IMR-90 (cell line): ENCODE results near the gene CFH.

ENCODE experiments used
- BHLHE40 ChIP-seq: fragments of 150-350 bp; IDR thresholded peaks from 2 replicates; pipeline ENCODE4 v1.6.1; 2016; ENCODE audit warnings: mild to moderate bottlenecking, low read depth, low read length
- CEBPB ChIP-seq: IDR thresholded peaks from 2 replicates; pipeline ENCODE4 v1.6.1; 2012; ENCODE audit warnings: low read depth, low read length, improper control_type of control experiment
- CTCF ChIP-seq: conservative IDR thresholded peaks from 2 replicates; pipeline ENCODE4 v1.5.1; 2012; ENCODE audit warnings: mild to moderate bottlenecking, low read depth, low read length, improper control_type of control experiment
- ELK1 ChIP-seq: fragments of 150-350 bp; IDR thresholded peaks from 2 replicates; pipeline ENCODE4 v1.6.1; 2016; ENCODE audit warnings: low read depth, mild to moderate bottlenecking, low read length, moderate library complexity, borderline replicate concordance
- FOS ChIP-seq: fragments of 150-350 bp; IDR thresholded peaks from 2 replicates; pipeline ENCODE4 v1.6.1; 2016; ENCODE audit warnings: low read depth, low read length
- MAFK ChIP-seq: IDR thresholded peaks from 2 replicates; pipeline ENCODE4 v1.6.1; 2012; ENCODE audit warnings: low read depth, low read length, improper control_type of control experiment
- MAZ ChIP-seq: IDR thresholded peaks from 2 replicates; pipeline ENCODE4 v1.6.1; 2012; ENCODE audit warnings: low read depth, mild to moderate bottlenecking, low read length, improper control_type of control experiment, moderate library complexity, borderline replicate concordance
- MXI1 ChIP-seq: IDR thresholded peaks from 2 replicates; pipeline ENCODE4 v1.6.1; 2012; ENCODE audit warnings: low read depth, mild to moderate bottlenecking, low read length, moderate library complexity, borderline replicate concordance
- POLR2A ChIP-seq: IDR thresholded peaks from 2 replicates; pipeline ENCODE4 v1.6.1; 2012; ENCODE audit warnings: mild to moderate bottlenecking, low read depth, low read length
- RAD21 ChIP-seq: IDR thresholded peaks from 2 replicates; pipeline ENCODE4 v1.6.1; 2012; ENCODE audit warnings: low read length, improper control_type of control experiment
- RCOR1 ChIP-seq: IDR thresholded peaks from 2 replicates; pipeline ENCODE4 v1.6.1; 2012; ENCODE audit warnings: mild to moderate bottlenecking, low read length, improper control_type of control experiment; ENCODE audit not compliant: insufficient replicate concordance
- SMC3 ChIP-seq: fragments of 150-350 bp; IDR thresholded peaks from 2 replicates; pipeline ENCODE4 v1.6.1; 2016; ENCODE audit warnings: low read depth, mild to moderate bottlenecking, antibody characterized with exemption, low read length, moderate library complexity
- TF ChIP-seq, protein P1 (sequence below): fragments of 150-350 bp; IDR thresholded peaks from 2 replicates; pipeline ENCODE4 v1.6.1; 2017; ENCODE audit warnings: mild to moderate bottlenecking, antibody characterized with exemption, low read length, low read depth

DNA sequence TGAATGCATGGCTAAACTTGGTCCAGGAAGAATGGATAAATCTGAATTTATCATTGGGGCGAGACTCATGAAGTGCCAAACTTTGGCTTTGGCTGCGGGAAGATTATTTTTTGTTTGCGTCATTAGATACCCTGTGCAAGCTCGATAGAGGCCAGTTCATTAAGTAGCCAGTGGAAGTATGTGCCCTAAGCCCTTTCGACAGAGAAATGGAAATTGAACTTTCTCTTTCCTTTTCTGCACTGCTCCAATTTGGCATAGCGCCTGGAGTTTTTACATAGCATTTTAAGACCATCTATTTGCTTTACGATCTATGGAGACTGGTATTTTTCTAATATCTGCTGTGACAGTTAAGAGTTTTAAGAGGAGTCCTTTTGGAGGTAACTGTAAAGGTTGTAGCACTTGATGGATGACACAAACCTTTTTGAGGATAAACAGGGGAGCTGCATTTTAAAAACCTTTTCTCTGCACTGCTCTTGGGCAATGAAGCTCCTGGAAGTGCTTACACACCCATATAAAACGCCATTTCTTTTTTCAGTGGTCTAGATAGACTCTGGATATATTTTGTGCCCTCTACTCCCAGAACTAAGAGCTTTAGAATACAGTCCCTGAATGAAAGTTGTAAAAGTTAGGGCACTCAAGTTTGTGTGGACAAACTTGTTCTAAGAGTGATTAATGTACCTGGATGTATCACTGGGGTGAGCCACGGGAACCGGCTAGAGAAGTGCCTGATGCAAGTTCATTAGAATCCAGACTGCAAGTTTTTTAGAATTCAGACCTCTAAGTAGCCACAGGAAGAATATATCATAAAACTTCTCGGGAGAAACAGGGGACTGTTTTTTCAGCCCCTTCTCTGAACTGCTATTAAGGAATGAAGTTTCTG is 81.5 kb downstream of the CFH start:
- TF ChIP-seq CTCF (no peak), SMC3 (no peak), POLR2A (no peak), MAFK (no peak), RCOR1 (no peak), RAD21 (no peak), MXI1 (no peak), ELK1 (no peak), CEBPB (no peak), FOS (no peak), BHLHE40 (no peak), MAZ (no peak)
- TF ChIP-seq, protein P1, sequence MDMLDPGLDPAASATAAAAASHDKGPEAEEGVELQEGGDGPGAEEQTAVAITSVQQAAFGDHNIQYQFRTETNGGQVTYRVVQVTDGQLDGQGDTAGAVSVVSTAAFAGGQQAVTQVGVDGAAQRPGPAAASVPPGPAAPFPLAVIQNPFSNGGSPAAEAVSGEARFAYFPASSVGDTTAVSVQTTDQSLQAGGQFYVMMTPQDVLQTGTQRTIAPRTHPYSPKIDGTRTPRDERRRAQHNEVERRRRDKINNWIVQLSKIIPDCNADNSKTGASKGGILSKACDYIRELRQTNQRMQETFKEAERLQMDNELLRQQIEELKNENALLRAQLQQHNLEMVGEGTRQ = no peak
